HG02610 (cell line): Measurements from ENCODE around the gene SMYD3.
"Not testable (repeated sequence)": the region's sequence is repeated elsewhere in the genome, so short reads cannot be mapped to it uniquely, and the experiment has no call there.

Source experiments
- ATAC-seq: cut with Tn5 transposase; IDR thresholded peaks from one replicate; pipeline ENCODE4 v1.9.1; 2021; ENCODE audit warnings: mild to moderate bottlenecking, moderate library complexity; ENCODE audit not compliant: unreplicated experiment

Gene SMYD3

DNA sequence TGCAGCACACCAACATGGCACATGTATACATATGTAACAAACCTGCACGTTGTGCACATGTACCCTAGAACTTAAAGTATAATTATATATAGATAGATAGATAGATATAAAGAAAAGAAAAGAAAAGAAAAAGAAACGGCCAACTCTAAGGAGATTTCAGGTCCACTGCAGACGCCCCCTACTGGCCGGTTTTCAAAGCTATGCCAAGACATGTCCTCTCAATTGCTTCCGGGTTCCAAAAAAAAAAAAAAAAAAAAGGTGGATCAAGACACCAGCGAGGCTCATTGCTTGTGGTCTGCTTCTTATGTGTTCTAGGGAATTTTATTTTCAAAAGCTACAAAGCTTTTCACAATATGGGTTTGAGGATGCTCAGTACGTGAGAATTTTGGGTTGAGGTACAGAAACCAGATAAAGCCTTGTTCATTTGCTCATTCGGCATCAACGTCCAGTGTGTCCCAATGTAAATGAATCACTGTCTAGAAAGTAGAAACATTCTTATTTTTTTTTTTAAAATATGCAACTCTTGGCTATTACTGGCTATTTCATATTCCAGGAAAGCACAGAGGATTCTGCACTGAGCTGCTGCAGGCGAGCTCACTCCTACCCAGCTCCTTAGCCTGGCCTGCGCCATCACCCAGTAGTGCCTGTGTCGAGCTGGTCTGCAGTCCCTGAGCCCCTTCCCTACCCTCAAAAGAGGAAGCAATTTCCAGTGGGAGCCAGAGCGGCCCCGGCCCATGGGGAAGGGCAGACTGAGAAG, 709.3 kb downstream of the SMYD3 start:
- ATAC-seq, result no peak

DNA sequence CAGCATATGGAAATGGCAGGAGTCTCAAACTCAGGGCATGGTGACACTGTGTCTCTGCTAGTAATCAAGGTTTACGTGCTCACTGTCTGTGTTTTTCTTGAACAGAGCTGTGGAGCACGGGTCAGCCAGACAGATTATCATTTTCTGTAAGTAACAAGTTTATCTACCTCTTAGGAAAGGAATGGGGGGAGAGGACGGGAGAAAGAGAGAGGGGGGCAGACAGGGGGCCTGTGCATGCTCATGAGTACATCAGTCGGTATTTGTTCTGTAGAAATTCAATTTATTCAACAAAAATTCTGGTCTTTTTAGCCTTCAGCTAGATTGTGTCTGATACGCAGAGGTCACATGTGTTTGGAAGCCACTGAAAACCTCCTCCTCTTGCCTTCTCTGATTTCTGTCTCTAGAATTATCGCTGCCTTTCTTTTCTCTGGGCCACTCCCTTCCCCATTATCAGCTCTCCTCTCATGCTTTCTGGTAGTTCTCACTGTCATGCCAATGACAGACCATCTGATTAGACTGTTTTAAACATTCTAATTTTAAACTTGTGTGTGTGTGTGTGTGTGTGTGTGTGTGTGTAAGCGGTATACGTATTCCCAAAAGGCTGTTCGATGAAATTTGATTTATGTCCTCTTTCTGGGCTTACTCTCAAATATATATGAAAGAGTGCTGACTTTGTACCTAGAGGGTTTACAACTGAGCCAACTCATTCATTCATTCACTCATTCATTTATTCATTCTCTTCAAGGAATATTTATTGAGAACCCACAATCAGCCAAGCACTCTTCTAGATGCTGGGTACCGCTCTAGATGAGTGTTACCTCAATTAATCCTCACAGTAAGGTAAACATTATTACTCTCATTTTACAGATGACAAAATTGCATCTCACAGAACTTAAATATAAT, 715.4 kb downstream of the SMYD3 start:
- ATAC-seq, result no peak

DNA sequence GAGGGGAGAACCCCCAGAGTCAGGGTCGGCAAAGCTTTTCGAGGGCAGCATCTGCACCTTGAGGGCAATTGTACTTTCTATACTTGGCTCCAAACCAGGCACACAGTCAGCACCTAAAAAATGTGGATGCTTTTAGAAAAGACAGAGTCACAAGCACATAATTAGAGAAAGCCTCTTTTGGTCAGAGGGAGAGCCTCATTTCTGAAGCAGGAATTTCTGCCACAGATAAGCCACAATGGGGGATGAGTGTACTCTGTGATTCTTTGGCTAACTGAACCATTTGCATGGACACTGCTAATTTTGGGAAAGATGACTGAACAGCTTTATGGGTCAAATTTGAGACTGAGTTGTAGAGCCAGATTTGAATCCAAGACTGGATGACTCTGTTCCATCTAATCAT, 716.6 kb downstream of the SMYD3 start:
- ATAC-seq, result no peak

DNA sequence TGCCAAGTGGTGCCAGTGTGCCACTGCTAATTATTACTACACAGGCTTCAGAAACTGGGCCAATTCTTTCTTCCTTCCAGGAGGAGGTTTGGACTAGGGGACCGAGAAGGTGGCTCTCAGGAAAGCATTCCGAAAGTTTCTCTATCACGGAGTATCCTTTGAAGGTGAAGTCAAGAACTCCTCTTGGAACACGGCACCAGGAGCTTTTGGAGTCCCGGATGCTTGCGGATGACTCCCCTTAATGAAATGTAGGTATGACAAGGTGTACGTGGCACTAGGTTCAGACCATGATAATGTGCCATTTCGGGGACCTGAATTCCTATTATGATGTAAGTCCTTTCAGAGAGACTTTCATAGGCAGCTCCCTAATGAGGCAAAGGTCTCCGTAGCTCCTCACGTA, 718.2 kb downstream of the SMYD3 start:
- no peak for ATAC-seq

DNA sequence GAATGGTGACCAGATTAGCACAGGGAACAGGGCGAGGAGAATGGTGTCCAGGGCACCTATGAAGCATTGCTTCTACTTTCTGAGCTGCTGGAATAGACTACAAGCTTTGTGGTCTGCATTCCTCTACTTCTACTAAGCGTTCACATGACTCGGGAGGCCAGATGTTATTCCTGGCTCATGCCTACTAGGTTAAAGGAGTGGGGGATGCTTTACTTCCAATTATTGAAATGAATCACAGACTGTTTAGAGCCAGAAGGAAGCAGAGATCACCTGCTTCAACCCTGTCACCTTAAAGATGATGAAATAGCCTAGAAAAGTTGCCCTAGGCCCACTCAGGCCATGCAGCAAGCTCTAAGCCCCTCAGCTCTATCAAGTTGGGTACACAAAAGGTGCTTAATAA, 718.8 kb downstream of the SMYD3 start:
- no peak for ATAC-seq

DNA sequence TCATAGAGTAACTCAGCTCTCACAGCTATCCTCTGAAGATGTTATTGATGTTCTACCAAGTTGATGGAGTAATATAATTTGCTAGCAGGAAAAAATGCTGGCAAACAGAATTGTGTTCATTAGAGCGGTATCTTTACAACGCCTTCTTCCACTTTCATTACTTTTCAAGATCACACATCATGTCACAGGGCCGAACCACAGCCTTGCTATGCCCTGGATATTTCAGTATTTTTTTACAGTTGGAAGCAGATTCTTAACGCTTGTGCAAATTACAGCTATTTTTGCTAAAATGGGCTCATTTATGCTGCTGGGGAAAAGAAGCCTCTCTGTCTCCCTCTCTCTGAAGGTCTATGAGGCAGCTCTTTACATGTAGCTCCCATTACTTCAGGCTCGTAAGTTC, 720.1 kb downstream of the SMYD3 start:
- ATAC-seq, result no peak

DNA sequence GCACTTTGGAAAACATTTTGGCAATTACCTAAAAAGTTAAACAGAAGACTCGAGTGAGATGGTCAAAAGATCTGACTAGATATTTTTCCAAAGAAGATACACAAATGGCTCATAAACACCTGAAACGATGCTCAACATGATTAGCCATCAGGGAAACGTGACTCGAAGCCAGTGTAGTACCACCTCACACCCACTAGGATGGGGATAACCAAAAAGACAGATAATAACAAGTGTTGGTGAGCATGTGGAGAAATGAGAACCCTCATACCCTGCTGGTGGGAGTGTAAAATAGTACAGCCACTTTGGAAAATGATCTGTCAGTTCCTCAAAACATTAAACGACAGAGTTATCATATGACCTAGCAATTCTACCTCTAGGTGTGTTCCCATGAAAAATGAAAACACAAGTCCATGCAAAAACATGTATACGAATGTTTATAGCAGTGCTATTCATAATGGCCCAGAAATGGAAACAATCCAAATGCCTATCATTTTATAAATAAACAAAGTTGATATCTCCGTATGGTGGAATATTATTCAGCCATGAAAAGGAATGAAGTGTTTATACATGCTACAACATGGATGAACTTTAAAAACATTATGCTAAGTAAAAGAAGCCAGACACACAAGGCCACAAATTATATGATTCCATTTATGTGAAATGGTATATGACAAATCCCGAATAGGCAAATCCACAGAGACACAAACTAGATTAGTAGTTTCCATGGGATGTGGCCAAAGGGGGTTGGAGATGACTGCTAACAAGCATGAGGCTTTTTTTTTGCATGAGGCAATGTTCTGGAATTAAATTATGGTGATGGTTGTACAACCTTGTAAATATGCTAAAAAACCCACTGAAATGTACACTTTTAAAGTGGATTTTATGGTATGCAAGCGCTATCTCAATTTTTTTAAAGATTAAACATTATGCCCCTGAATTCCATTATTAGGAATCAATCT, 727.0 kb downstream of the SMYD3 start:
- no peak for ATAC-seq

DNA sequence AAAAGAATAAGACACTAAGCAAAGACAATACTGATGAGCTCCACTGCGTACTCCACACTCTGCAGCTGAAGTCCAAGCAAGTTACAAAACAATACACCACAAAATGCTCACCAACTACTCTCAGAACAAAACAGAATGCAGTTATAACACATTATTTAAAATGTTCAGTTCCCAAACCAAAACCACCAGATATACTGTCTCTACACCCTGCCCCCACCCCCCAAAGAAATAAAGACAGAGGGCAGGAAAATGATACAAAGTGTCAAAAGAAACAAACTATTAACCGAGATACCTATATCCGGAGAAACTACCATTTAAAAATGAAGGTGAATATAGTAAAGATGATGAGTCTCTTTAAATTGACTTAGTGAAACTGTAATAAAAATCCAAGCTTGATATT, 729.3 kb downstream of the SMYD3 start:
- no peak for ATAC-seq

DNA sequence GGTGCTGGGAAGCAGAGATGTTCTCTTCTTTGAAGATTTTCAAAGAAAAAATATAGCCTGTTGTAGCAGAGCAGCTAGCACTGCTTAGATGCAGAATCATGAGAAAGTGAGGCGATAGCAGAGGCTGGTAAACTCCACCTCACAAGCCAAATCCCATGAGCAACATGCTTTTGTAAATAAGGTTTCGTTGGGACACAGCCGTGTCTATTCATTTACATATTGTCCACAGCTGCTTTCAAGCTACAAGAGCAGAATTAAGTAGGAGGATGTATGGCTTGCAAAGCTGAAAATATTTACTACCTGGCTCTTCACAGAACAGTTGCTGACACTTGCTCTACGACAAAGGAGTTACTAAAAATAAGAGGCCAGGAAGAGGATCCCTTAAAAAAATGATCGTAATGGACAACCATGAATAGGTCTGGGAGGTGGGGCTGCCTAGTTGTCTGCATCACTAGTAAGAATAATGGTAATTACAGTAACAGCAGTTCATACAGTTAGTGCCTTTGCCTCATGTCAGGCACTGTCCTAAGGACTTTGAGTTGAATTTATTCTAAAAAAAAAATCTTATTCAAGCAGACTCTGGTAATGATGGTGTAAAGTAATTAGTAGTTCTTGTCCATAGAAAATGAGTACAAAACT, 730.3 kb downstream of the SMYD3 start:
- no peak for ATAC-seq

DNA sequence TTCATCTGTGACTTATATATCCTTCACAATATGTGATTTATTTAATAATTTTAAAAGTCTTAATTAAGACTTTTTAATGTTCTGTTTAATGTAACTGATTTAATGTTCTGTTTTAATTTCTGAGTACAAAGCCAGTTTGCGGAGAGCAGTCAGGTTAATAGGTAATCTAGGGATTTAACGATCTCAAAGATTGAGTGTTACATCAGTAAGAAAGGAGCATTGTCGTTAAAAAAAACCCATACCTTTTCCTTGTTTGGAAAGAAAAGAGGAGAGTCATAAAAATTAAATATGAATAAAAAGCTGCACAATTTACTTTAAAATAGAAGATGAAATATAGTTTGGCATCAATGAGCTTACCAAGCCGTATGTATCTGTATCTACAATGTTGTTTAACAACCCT, 730.9 kb downstream of the SMYD3 start:
- ATAC-seq, result no peak

DNA sequence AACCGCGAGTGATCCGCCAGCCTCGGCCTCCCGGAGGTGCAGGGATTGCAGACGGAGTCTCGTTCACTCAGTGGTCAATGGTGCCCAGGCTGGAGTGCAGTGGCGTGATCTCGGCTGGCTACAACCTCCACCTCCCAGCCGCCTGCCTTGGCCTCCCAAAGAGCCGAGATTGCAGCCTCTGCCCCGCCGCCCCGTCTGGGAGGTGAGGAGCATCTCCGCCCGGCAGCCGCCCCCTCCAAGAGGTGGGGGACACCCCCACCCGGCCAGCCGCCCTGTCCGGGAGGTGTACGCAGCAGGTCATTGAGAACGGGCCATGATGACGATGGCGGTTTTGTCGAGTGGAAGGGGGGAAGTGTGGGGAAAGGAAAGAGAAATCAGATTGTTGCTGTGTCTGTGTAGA, 732.1 kb downstream of the SMYD3 start:
- ATAC-seq, result not testable (repeated sequence)

DNA sequence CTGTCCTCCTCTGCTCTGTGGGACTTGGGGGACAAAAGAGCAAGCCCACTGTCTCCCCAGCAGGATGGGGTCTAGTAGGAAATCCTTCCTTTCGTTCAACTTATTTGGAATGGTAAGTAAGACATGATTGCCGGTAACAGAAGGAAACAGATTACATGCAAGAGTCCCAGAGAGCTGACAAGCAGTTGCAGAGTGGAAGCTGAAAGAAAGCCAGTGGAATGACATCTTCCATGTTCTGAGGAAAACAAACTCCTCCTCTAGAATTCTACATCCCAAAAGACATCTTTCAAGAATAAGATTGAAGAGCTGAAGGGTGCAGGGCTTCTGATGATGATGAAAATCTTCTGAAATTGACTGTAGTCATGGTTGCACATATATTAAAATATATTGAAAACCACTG, 732.9 kb downstream of the SMYD3 start:
- no peak for ATAC-seq

DNA sequence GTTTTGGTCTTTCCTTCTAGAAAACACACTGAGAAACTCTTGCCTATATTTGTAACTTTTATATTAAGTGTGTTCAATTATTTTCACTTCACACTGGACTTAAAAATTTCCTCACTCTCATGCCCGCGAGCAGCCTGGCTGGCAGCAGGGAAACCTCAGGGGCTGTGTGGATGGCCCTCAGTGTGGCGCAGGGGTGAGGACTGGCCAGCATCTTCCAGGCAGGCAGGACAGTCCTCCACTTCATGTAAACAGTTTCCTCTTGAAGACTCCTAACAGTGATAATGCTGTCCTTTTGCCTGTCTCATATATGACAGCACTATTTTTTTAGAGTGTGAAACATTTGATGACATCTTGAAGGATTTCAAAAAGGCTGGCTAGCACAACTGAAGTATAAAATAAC, 733.7 kb downstream of the SMYD3 start:
- no peak for ATAC-seq

DNA sequence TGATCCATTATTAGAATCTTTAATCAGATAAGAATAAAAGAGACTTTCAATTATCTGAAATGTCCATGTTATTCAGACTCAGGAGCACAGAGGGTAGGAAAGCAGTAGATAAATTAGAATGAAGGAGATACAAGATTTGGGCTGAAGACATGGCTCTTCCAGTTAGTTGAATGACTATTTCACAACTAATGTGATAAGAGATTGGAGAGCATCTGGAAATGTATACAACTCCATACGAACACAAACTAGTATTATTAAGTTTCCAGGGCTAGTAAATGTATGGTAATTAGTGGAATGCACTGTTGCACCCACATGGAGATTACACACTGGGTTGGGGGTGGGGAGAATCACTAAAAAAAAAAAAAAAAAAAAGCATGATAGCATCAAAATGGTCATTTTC, 734.3 kb downstream of the SMYD3 start:
- ATAC-seq, result no peak

DNA sequence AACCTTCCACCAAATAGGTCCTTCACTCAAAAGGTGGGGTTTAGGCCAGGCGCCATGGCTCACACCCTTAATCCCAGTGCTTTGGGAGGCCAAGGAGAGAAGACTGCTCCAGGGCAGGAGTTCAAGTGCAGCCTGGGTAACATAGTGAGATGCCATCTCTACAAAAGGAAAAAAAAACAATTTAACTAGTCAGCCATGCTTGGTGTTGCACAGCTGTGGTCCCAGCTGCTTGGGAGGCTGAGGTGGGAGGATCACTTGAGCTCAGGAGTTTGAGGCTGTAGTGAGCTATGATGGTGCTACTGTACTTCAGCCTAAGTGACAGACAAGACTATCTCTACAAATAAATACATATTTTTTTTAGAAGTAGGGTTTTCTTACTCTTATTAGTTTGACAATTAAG, 734.8 kb downstream of the SMYD3 start:
- no peak for ATAC-seq

DNA sequence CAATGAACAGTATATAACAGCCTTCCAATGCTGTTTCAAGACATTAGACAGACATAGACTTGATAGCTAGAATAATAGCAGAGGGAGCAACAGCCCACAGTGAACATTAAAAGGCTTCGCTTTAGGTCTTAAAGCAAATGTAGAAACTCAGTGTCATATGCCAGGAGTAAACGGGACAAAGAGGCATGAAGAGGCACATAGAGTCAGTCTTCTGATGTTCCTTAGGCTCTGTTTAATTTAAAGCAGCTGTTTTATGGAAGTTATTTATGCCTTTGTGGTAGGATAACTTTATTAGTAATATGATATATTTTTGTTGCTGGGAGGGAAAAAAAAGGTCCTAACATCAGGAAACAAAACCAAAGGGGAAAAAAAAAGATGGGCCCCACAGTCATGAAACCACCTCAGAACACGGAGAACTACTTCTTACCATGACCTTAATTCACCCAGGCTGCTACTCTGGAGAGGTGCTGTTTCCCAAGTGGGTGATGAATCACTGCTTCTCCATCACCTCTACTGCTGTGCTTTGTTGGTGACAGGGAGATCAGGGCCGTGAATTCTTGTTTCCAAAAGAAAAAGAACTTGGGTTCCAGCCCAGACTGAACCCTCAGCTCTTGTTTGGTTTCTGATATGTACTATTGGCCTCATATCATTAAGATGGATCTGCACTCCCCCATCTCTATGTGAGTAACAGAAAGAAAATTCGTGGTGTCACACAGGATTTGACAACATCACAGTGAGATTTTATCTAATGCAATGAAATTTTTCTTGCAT, 735.4 kb downstream of the SMYD3 start:
- no peak for ATAC-seq

DNA sequence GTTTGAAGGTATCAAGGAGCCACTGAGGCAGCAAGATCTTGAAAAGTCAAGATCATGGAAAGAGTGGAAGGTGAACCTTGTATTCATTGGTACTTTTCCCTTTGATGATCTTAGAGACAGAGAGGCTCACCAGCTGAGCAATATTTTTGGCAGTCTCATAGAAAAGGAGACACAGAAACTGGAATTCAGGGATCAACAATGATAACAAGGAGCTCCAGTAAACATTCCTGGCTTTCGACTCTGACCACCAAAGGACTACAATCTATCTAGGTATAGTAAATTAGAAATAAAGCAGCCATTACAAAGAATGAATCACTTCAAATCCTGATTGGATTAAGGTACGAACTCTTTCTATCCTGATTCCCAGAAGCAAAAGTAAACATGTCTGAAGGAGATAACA, 736.9 kb downstream of the SMYD3 start:
- ATAC-seq, result no peak

DNA sequence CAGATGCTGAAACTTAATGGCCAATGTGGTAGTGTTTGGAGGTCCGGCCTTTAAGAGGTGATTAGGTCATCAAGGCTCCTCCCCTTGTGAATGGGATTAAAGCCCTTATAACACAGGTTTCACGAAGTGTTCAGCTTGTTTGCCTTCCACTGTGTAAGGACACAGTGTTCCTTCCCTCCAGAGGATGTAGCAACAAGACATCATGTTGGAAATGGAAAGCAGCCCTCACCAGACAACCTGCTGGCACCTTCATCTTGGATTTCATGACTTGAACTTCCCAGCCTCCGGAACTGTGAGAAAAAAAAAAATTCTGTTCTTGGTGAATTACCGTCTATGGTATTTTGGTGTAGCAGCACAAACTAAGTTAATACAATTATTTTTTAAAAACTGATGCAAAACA, 738.5 kb downstream of the SMYD3 start:
- no peak for ATAC-seq

DNA sequence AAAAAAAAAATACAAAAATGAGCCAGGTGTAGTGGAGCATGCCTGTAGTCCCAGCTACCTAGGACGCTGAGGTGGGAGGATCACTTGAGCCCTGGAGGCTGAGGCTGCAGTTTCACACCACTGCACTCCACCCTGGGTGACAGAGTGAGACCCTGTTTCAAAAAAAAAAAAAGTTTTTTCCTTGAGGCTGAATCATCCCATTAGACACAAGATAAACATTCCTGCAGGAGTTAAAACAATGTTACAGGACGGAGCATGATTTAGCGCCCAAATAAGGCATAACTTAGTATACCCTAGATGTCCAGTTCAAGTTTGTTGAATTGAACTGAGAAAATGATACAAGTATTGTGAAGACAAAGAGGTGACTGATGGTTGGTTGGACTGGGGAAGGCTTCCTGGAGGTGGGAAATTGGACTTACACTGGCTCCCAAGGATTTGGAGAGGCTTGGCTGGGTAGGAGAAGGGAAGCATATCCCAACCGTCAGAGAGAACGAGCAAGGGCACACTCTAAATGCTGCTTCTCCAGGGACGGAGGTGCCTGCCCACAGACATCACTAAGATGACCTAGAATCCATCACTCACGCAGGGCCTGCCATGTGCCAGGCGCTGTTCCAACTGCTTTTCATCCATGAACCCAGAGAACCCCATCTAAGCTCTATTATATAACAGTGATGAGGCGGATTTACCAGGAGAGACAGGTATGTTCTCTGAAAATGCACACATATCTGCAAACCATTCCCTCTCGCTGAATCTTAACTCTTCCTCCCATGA, 741.7 kb downstream of the SMYD3 start:
- no peak for ATAC-seq
